Activated CD8-positive, alpha-beta memory T cell treated with anti-CD3 and anti-CD28 coated beads for 4 hours (primary cell): ENCODE results near the gene ANKRD29.

Experiments
- DNase-seq, 2 donors: peaks; one replicate each; pipeline ENCODE4 v3.0.0-alpha.2; 2020; ENCODE audit warnings: low read depth in 2 of 2

ANKRD29 gene

DNA sequence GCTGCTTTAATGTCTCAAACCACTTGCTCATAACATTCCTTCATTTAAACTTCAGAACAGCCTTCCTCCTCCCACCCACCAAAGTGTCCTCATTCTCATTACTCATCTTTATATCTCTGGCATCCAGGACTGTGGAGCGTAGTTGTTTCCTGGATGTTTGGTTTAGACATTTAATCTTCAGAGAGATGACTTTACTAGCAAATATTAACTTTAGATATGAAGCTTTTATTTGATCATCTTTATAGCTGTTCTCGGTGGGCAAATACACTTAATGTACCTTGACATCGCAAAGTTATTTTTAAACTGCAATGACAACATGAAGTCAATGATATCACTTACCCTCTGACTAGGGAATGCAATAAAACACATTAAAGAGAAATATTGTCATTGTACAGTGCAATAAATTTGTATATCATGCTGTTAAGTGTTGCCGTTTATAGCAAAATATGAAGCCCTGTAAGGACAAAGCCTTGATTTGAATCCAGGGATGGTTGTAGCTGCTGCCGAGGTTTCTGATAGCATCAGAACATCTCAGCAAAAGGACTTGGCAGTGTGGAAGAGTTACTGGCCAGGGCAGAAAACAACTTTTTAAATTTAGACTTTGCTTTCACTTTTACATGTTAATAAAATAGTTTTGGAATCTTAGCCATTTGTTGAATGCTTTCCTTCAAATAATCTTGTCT lies 21.9 kb upstream of the ANKRD29 start:
- DNase-seq: no peak

DNA sequence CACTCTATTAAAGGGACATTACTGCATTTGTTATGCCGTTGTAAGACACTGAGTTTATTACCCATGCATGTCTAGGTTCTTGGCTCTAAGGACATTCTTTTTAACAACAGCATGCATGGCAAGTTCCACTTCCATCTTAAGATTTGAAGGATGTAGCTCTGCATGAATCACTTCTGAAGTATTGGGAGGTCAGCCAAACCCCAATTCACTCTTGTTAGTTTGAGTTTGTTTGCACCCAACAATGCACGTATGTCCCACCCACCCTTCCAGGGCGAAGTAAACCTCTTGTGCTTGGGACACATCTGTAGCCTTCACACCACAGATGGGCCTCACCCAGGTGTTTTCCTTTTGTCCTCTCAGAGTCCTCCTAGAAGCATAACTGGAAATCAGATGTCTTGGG lies 21.0 kb upstream of the ANKRD29 start:
- DNase-seq: no peak

GRCh38 chr18:23683155-23683554 lies 20.4 kb upstream of the ANKRD29 start:
- DNase-seq: no peak

DNA sequence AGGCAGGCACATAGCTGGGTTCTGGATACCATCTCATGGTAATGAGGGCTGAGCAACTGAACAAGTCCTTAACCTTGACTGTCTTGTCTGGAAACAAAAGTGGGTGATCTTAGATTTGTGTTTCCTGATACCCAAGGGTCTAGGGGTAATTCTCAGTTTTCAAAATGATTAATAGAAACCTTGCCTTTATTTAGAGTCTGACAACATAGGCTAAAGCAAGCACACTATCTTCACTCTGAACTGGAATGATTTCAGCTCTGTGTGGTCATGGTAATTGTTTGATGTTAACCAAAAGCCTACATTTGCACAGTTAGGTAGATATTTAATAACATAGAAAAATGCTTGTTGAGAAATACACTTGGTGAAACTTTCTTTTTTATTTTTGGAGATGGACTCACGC lies 19.8 kb upstream of the ANKRD29 start:
- DNase-seq: no peak

- DNase-seq: no peak
Observed at GRCh38 chr18:23682045-23682444, 19.3 kb upstream of the ANKRD29 start.

DNA sequence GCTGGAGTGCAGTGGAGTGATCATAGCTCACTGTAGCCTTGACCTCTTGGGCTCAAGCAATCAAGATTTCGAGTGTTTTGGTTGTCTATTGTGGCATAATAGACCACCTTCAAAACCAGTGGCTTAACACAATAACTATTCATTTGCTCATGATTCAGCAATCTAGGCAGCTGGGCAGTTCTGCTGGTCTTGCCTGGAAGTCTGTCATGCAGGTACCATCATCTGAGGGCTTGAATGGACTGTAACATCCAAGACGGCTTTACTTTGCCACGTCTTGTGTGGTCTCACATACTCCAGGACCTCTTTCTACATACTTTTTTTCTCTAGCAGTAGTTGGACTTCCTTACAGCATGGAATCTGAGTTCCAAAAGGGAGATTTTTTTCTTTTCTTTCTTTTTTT lies 13.2 kb upstream of the ANKRD29 start:
- no peak for DNase-seq

DNA sequence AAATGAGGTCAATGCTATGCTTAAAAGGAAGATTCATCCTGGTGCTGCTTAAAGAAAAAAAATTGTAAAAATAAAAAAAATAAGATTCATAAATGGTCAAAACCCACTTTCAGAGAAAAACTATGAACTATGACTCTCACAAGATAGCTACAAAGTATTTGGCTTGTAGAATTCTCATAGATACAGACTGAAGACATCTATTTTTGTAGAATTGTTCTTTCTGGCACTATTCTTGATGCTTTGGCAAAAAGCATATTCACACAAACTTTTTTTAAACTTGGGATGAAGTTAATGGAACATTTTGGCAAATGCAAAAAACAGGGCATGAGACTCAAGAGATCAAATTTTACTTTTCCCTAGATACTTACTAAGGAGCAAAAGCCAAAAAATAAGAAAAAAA lies 12.5 kb upstream of the ANKRD29 start:
- no peak for DNase-seq

- DNase-seq: no peak
Observed at GRCh38 chr18:23673725-23674124, 11.0 kb upstream of the ANKRD29 start.

DNA sequence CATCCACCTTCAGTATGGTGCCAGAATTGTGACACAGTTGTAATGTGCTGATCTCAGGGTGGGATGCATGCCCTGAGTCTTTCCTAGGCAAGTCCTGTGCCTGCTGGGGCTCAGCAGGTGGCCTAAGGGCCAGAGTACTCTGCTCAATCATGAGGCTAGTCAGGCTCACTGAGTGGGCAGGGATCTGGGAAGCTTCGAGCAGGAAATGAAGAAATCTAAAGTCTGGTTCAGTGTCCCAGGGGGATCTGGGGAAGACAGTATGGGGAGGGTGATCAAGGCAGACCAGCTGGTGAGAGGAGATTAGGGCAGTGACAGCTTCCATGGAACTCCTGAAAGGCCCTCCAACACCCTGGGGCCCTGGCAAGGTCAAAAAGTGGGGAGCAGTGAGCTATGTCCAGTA lies 8.9 kb upstream of the ANKRD29 start:
- no peak for DNase-seq

GRCh38 chr18:23669804-23670405 lies 7.2 kb upstream of the ANKRD29 start:
- no peak for DNase-seq

DNA sequence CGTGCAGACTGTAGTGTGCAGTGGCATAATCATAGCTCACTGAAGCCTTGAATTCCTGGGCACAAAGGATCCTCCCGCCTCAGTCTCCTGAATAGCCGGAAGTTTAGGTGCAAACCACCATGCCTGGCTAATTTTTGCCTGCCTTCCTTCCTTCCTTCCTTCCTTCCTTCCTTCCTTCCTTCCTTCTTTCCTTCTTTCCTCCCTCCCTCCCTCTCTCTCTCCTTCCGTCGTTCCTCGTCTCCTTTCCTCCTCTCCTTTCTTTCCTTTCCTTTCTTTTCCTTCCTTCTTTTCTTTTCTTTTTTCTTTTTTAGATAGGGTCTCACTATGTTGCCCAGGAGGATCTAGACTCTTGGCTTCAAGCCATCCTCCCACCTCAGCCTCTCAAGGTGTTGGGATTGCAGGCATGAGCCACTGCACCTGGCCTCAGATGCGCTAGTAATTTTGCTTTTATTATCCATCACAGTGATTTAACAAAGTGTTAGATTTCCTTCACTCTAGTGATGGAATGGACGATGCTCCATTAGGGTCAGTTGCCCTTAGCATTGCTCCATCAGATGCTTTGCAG lies 6.6 kb upstream of the ANKRD29 start:
- no peak for DNase-seq

- DNase-seq: no peak
Observed at GRCh38 chr18:23668731-23669130, 6.0 kb upstream of the ANKRD29 start.

GRCh38 chr18:23667114-23667513 lies 4.4 kb upstream of the ANKRD29 start:
- no peak for DNase-seq

- no peak for DNase-seq
Observed at GRCh38 chr18:23664674-23665073, 2.0 kb upstream of the ANKRD29 start.

DNA sequence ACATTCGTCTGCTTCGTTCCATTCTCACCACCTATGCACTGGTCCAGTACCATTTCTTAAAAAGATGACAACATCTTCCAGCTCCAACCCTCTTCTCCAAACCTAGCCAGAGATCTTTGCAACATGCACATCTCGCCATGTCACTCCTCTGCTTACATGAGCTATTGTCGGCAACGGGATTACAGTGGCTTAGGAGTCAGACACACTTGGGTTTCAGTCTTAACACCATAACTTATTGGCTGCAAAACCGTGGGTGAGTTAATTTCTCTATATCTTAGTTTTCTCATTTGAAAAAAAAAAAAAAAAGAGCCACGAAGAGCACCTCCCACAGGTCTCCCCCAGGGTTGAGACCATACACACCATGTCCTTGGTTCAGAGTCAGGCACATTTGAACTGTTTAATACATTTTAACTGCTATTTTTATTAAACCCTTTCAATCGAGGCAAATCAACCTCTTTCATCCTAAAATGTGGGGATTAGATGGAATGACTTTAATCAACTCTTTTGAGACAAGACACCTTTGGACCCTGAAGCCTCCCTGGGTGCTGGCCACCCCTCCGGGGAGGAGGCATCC lies 889 bp downstream of the ANKRD29 start:
- no peak for DNase-seq

DNA sequence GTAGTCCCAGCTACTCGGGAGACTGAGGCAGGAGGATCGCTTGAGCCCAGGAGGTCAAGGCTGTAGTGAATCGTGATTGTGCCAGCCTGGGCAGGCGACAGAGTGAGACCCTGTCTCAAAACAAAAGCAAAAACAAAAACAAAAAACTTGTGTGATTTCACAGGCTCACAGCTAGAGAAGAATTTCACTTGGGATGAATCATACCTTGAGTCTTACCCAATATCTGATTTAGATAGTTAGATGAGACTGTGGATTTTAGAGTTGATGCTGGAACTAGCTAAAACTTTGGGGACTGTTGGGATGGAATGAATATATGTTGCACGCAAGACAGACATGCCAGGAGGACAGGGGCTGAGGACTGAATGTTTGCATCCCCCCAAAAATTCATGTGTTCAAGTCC lies 4.4 kb downstream of the ANKRD29 start:
- no peak for DNase-seq

DNA sequence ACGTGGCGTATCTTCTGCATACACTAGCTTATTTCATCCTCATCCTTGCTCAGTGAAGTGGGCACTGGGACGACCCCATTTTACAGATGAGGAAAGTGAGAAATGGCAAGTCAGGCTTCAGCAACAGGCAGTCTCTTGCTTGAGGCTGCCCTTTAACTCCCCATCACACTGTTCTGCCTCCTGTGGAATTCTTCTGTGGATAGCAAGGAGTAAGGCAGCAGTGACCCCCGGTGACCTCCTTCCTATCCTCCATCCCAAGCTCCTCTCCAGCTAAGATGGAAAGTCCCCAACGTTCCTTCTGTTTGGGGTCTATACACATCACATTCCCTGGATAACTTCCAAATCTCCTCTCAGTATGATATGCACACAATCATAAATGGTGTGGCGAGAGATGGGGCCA lies 10.5 kb downstream of the ANKRD29 start:
- no peak for DNase-seq

- no peak for DNase-seq
Observed at GRCh38 chr18:23650968-23651927, 11.5 kb downstream of the ANKRD29 start.

GRCh38 chr18:23648940-23649607 lies 13.6 kb downstream of the ANKRD29 start:
- no peak for DNase-seq

DNA sequence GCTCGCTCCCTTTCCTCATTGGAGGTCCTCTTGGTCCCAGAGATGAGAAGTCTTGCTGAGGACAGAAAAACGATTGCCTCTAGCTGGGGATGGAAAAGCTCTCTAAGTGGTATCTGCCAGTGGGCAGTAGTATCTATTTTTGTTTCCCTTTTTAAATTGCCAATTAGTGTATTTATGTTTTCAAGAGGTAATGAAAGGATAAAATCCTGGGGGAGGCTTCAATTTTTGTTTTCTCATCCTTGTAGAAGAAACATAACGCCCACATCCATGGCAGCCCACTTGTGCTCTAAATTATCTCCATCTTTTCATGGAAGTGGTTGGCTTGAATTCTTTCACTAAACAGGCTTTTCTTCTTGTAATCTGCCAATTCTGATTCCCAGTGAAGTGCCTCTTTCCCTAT lies 14.3 kb downstream of the ANKRD29 start:
- no peak for DNase-seq

GRCh38 chr18:23646282-23646681 lies 16.4 kb downstream of the ANKRD29 start:
- no peak for DNase-seq
